ENCODE measurements around the gene LPAR3. TPM values are rescaled to one million over a fixed set of nuclear protein-coding genes. Genes with fewer than 3 reads are reported as not detected.

The LPAR3 gene
- total RNA-seq, 1 donor from 2014 or later = 0.67 TPM

DNA sequence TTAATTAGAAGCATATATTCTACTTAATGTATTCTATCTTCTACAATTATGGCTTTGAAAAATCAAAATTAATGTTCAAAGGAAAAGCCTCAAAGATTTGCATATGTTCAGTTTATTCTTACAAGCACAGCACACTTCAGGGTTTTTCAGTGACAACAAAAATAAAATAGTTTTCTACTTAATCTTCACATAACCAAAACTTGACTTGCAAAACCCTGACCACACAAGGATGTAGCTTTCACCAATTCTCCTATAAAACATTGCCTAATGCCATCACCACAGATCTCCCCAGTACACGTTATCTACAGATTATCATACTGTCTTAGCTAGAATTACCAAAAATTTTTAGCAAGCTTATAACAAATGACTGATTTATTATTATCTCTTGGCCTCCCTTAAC lies 23.3 kb downstream of the LPAR3 start:
- H3K36me3 Mint-ChIP-seq = no peaks in the 10 kb centered on the region
- H3K9me3 Mint-ChIP-seq = no peaks in the 10 kb centered on the region
- no peaks in the 10 kb centered on the region for H3K27me3 Mint-ChIP-seq (ENCODE audit: low read depth)
- TF ChIP-seq, protein P1, sequence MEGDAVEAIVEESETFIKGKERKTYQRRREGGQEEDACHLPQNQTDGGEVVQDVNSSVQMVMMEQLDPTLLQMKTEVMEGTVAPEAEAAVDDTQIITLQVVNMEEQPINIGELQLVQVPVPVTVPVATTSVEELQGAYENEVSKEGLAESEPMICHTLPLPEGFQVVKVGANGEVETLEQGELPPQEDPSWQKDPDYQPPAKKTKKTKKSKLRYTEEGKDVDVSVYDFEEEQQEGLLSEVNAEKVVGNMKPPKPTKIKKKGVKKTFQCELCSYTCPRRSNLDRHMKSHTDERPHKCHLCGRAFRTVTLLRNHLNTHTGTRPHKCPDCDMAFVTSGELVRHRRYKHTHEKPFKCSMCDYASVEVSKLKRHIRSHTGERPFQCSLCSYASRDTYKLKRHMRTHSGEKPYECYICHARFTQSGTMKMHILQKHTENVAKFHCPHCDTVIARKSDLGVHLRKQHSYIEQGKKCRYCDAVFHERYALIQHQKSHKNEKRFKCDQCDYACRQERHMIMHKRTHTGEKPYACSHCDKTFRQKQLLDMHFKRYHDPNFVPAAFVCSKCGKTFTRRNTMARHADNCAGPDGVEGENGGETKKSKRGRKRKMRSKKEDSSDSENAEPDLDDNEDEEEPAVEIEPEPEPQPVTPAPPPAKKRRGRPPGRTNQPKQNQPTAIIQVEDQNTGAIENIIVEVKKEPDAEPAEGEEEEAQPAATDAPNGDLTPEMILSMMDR (IDR thresholded peaks at IDR 0.05; ENCODE audit: unreplicated experiment) = no peak
- no peak overlapping the region for H3K4me3 Mint-ChIP-seq
- DNase-seq (ENCODE audit: low spot score in 2 of 2, unreplicated experiment in 2 of 2) = no peak
- H3K4me1 Mint-ChIP-seq = peaks cover 26% of the 10 kb centered on the region
- no peak overlapping the region for H3K27ac Mint-ChIP-seq

DNA sequence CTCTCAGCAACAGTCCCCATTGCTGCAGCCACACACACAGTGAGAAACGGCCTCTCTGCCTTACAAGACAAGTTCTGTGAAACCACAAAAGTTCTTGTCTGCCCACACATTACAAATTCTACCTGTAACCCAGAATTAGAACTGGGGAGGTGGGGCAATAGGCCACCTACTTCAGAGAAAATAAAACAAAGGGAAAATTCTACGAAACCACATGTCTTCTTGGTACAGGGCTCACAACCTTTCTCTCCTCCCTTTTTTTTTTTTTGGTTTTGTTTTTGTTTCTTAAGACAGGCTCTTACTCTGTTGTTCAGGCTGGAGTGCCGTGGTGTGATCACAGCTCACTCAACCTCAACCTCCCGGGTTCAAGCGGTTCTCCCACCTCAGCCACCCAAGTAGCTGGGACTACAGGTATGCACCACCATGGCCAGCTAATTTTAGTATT lies 30.2 kb downstream of the LPAR3 start:
- no peaks in the 10 kb centered on the region for H3K27me3 Mint-ChIP-seq (ENCODE audit: low read depth)
- H3K9me3 Mint-ChIP-seq = no peaks in the 10 kb centered on the region
- DNase-seq (ENCODE audit: low spot score in 2 of 2, unreplicated experiment in 2 of 2) = no peak
- no peaks in the 10 kb centered on the region for H3K4me1 Mint-ChIP-seq
- TF ChIP-seq, protein P1 (IDR thresholded peaks at IDR 0.05; ENCODE audit: unreplicated experiment) = no peak
- no peaks in the 10 kb centered on the region for H3K36me3 Mint-ChIP-seq
- H3K27ac Mint-ChIP-seq = no peak overlapping the region
- no peak overlapping the region for H3K4me3 Mint-ChIP-seq

- Mint-ChIP-seq H3K4me1 (no peaks in the 10 kb centered on the region), H3K36me3 (no peaks in the 10 kb centered on the region), H3K9me3 (no peaks in the 10 kb centered on the region), H3K4me3 (no peak overlapping the region), H3K27ac (no peak overlapping the region), H3K27me3 (ENCODE audit: low read depth) (no peaks in the 10 kb centered on the region)
- TF ChIP-seq, protein P1 (IDR thresholded peaks at IDR 0.05; ENCODE audit: unreplicated experiment) = no peak
- no peak for DNase-seq (ENCODE audit: low spot score in 2 of 2, unreplicated experiment in 2 of 2)
These were observed 30.9 kb downstream of the LPAR3 start for GRCh38 chr1:84861988-84862644.

- H3K36me3 Mint-ChIP-seq = no peaks in the 10 kb centered on the region
- TF ChIP-seq, protein P1 (IDR thresholded peaks at IDR 0.05; ENCODE audit: unreplicated experiment) = no peak
- no peak overlapping the region for H3K4me3 Mint-ChIP-seq
- no peak overlapping the region for H3K27ac Mint-ChIP-seq
- H3K27me3 Mint-ChIP-seq (ENCODE audit: low read depth) = no peaks in the 10 kb centered on the region
- H3K9me3 Mint-ChIP-seq = no peaks in the 10 kb centered on the region
- no peaks in the 10 kb centered on the region for H3K4me1 Mint-ChIP-seq
- no peak for DNase-seq (ENCODE audit: low spot score in 2 of 2, unreplicated experiment in 2 of 2)
These were observed 31.5 kb downstream of the LPAR3 start for GRCh38 chr1:84861516-84861915.

- Mint-ChIP-seq H3K4me3 (no peak overlapping the region), H3K9me3 (no peaks in the 10 kb centered on the region), H3K27ac (no peak overlapping the region), H3K27me3 (ENCODE audit: low read depth) (no peaks in the 10 kb centered on the region), H3K36me3 (no peaks in the 10 kb centered on the region), H3K4me1 (no peaks in the 10 kb centered on the region)
- TF ChIP-seq, protein P1 (IDR thresholded peaks at IDR 0.05; ENCODE audit: unreplicated experiment) = no peak
- DNase-seq (ENCODE audit: low spot score in 2 of 2, unreplicated experiment in 2 of 2) = no peak
These were observed 33.1 kb downstream of the LPAR3 start for GRCh38 chr1:84859866-84860265.
